ENCODE measurements around the gene KRTAP12-3.
"Not testable (repeated sequence)": the region's sequence is repeated elsewhere in the genome, so short reads cannot be mapped to it uniquely, and the experiment has no call there.

KRTAP12-3 gene

GRCh38 chr21:44626673-44627143, 31.0 kb upstream of the KRTAP12-3 start, which contains the start of gene KRTAP10-9:
TSS of gene KRTAP10-9 (plus strand) at chr21:44627093. CDS start at chr21:44627172, 79 bp downstream.
- no peak within 1 kb of the TSS for H3K4me3 ChIP-seq

GRCh38 chr21:44627181-44627822, 30.4 kb upstream of the KRTAP12-3 start:
- H3K27ac ChIP-seq, H3K4me3 ChIP-seq: not testable (repeated sequence)

More at GRCh38 chr21:44626673-44627143, 31.0 kb upstream of the KRTAP12-3 start, which contains the start of gene KRTAP10-9:
- H3K27ac ChIP-seq: no peak within 1 kb of the TSS

GRCh38 chr21:44627831-44628233, 29.9 kb upstream of the KRTAP12-3 start:
- not testable (repeated sequence) for H3K4me3 ChIP-seq, H3K27ac ChIP-seq

GRCh38 chr21:44628707-44629391, 28.9 kb upstream of the KRTAP12-3 start:
- Histone ChIP-seq H3K4me3 (no peak overlapping the region), H3K27ac (no peak overlapping the region)

- H3K4me3 ChIP-seq: no peak overlapping the region
- H3K27ac ChIP-seq: no peak overlapping the region
Observed at GRCh38 chr21:44630440-44630839, 27.3 kb upstream of the KRTAP12-3 start.

GRCh38 chr21:44632067-44632466, 25.7 kb upstream of the KRTAP12-3 start:
- Histone ChIP-seq H3K4me3 (no peak overlapping the region), H3K27ac (no peak overlapping the region)

GRCh38 chr21:44636209-44637017, 21.3 kb upstream of the KRTAP12-3 start:
- no peak overlapping the region for H3K4me3 ChIP-seq
- no peak overlapping the region for H3K27ac ChIP-seq

- no peak within 1 kb of the TSS for H3K4me3 ChIP-seq
Observed at GRCh38 chr21:44637018-44637850, 20.5 kb upstream of the KRTAP12-3 start, which contains the start of gene KRTAP10-10. TSS of gene KRTAP10-10 (plus strand) at chr21:44637356. CDS start at chr21:44637418, 62 bp downstream.

GRCh38 chr21:44637851-44638348, 19.8 kb upstream of the KRTAP12-3 start:
- not testable (repeated sequence) for H3K27ac ChIP-seq, H3K4me3 ChIP-seq

More at GRCh38 chr21:44637018-44637850, 20.5 kb upstream of the KRTAP12-3 start, which contains the start of gene KRTAP10-10:
- H3K27ac ChIP-seq: no peak within 1 kb of the TSS

GRCh38 chr21:44638506-44639330, 19.0 kb upstream of the KRTAP12-3 start:
- H3K27ac ChIP-seq, H3K4me3 ChIP-seq: not testable (repeated sequence)

GRCh38 chr21:44639331-44639655, 18.4 kb upstream of the KRTAP12-3 start:
- H3K4me3 ChIP-seq: no peak overlapping the region
- no peak overlapping the region for H3K27ac ChIP-seq

- no peak overlapping the region for H3K27ac ChIP-seq
Observed at GRCh38 chr21:44640761-44641160, 17.0 kb upstream of the KRTAP12-3 start.

GRCh38 chr21:44643741-44644310, 13.9 kb upstream of the KRTAP12-3 start:
- H3K27ac ChIP-seq: no peak overlapping the region
- no peak overlapping the region for H3K4me3 ChIP-seq

More at GRCh38 chr21:44640761-44641160, 17.0 kb upstream of the KRTAP12-3 start:
- H3K4me3 ChIP-seq: no peak overlapping the region

GRCh38 chr21:44644878-44645277, 12.9 kb upstream of the KRTAP12-3 start:
- H3K27ac ChIP-seq: no peak overlapping the region
- H3K4me3 ChIP-seq: no peak overlapping the region

GRCh38 chr21:44646366-44647221, 11.1 kb upstream of the KRTAP12-3 start, which contains the start of gene KRTAP10-11:
TSS of gene KRTAP10-11 (plus strand) at chr21:44646414. CDS start at chr21:44646459, 45 bp downstream.
- not testable (repeated sequence) for H3K4me3 ChIP-seq, H3K27ac ChIP-seq

- H3K27ac ChIP-seq: no peak overlapping the region
- no peak overlapping the region for H3K4me3 ChIP-seq
Observed at GRCh38 chr21:44647222-44647552, 10.5 kb upstream of the KRTAP12-3 start.

All from skin epidermis (tissue), 12 donors.